Endometrium (tissue), 2 donors: ENCODE data around the gene ZRANB1.

Experiments
- FAIRE-seq: peaks from 2 replicates; lab custom pipeline; 2012; peaks lifted over from hg19 to GRCh38; lab: Jason Lieb, UNC
- donor health status: control.
- donor health status: control.

ZRANB1 gene

DNA sequence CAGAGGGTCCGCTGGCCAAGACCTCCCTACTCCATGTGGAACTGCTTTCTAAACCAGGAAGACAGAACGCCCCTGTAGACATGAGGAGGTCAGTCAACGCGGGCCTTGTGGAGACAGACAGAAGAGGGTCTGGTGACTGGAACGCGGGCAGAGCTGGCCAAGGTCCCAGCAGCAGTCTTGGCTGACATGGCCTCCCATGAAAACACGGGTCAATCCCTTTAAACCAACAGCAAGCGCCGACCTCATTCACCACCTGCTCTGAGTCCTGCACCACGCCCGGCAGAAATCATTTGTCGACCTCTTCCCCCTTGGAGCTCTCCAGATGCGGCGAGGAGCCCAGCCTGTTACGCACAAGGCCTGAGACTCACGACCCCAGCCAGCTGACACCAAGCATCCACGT, 78.5 kb downstream of the ZRANB1 start:
- no peak for FAIRE-seq

DNA sequence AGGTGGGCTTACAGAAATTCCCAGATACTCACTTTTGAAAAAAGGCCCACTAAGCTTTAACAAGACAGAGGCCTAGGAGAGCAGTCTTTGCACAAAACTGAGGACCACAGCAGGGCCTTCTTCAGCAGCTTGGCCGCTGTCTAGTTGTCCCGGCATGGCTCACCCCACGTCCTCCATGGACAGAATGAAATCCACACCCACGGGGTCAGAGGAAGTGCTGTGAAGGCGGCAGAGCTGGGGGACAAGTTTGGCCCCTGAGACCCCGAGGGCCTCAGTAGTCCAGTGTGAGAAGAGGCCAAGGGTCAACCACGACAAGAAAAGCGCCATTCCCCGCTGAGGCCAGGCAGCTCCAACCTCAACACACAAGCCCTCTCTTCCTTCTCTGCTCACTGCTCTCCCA, 78.9 kb downstream of the ZRANB1 start:
- no peak for FAIRE-seq

DNA sequence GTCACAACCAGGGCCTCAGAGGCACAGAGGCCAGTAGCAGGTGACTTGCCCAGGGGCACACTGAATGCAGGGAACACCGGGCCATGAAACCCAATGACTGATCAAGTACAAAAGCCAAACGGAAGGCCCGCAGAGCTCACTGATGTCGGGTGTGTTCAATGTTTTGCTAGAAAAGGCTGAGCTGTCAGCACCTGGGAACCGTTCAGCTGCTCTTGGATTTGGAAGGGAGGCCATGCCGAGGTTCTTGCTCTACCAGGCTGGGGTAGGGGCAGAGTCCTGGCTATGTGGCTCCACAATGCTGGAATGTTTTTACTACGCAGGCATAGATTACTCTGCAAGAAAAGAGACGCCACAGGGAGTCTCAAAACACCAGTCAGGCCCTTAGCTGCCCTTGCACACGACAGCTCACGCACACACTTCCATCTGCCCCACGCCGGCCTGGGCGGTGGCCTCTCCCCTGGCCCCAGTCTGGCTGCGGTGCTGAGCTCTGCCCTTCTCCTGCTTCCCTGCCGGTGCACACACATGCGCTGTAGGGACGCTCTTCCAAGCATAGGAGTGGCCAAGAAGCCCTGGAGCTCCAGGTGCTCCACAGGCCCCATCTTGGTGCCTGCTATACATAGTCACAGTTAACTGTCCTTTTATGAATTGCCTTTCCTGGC, 79.9 kb downstream of the ZRANB1 start:
- FAIRE-seq = no peak

DNA sequence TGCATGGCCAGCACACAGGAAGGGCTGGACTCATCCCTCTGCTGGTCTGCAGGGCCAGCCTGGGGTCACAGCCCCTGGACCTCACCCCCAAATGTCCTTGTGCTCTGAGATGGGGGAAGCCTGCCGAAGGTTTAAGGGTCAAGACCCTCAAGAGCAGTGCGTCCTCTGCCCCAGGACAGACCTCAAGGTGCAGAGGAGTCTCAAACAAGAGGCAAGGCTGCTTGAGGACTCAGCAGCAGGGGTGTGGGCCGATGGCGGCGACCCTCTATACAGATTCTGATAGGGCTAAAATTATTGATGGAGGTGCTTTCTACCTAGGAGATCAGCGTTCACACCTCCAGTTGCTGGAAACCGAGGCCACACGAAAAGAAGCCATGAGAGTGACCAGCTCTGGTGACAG, 80.7 kb downstream of the ZRANB1 start:
- no peak for FAIRE-seq

DNA sequence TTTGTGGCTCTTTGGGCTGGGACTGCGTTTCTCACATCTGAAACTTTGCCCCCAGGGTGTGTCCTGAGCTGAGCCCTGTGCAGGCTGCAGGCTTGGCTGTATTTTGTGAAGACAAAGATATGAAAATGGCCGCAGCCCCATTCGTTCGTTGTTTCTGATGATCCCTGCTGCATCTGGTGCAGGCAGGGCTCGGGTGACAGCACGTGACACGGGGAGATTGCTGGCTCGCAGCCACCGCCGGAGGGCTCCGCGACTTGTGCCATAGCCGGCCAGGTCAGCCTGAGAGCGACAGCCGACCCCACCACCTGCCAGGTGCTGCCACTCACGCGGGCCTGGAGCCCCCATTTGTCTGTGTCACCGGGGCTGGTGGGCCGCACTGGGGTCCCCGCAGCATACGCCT, 81.3 kb downstream of the ZRANB1 start:
- no peak for FAIRE-seq

DNA sequence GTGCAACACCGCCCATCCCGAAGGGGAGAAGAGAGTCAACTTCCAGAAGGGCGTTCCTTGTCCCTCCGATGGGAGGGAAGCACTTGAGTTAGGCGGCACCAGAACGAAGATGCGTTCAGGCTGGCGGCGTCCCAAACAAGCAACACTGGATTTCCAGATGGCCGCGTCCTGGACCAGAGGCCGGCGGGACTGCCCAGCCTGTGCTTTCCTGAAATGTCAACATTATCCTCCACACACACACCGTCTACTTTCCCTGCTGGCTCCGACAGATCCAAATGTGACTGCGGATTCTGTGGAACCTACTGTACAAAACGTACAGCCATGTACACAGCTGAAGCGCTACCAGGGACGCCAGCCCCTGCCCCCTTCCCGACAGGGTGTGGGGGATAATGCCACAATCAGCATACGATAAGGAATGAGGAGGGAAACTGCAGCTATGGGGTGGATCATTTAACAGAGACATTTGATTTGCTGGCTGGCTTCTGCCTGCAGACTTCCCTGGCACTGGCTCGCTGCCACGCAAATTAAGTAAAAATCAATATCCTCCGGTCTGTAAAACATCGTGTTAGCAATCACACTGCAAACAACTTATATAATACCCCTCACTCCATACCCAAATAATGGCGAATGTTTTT, 82.1 kb downstream of the ZRANB1 start:
- FAIRE-seq = peak; percentile 62

DNA sequence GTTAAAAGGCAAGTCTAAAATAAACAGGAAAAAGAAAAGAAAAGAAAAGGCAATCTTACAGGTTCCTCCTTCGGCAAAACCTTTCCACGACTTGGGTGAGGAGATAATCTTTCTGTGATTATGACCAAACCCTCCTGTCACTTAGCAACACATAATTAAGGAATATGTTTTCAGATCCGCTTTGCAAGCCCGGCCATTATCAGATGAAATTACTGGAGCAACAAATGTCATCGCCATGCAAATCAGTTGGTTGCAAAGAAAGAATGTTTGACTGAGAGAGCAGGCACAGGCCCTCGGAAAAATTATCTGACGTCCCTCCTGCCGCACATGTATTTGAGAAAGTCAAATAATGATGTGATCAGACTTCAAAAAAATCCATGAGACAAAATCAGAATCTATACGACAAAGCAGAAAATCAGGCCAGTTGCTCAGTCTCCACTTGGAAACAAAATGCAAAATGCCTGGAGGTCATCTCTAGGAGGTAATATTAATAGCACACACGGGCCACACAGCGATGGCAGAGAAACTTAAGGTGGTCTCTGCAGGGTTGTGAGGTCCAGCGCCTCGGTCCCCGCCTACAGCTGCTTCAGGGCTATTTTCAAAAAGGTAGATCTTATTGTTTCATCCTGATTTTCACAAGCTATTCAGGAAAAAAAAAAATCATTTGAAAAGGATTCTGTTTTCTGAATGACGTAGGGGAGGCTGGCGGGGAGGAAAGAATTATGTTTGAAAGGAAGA, 82.7 kb downstream of the ZRANB1 start:
- FAIRE-seq = no peak

DNA sequence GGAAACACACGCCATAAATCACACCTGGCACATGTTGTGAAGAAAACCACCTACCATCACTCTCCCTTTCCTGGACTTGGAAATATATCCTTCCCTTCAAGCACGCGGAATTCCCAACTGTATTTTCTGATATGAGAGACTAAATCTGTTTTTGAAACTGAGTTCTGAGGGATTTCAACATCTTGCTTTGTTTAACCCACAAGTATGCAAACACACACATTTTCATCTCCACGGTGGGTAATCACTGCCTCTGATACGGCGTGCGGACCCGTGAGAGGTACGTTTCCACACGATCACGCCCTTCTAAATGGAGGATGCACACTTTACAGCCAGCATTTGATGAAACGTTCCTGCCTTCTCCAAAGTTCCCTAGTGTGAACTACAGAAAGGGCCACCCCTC, 83.4 kb downstream of the ZRANB1 start:
- no peak for FAIRE-seq

DNA sequence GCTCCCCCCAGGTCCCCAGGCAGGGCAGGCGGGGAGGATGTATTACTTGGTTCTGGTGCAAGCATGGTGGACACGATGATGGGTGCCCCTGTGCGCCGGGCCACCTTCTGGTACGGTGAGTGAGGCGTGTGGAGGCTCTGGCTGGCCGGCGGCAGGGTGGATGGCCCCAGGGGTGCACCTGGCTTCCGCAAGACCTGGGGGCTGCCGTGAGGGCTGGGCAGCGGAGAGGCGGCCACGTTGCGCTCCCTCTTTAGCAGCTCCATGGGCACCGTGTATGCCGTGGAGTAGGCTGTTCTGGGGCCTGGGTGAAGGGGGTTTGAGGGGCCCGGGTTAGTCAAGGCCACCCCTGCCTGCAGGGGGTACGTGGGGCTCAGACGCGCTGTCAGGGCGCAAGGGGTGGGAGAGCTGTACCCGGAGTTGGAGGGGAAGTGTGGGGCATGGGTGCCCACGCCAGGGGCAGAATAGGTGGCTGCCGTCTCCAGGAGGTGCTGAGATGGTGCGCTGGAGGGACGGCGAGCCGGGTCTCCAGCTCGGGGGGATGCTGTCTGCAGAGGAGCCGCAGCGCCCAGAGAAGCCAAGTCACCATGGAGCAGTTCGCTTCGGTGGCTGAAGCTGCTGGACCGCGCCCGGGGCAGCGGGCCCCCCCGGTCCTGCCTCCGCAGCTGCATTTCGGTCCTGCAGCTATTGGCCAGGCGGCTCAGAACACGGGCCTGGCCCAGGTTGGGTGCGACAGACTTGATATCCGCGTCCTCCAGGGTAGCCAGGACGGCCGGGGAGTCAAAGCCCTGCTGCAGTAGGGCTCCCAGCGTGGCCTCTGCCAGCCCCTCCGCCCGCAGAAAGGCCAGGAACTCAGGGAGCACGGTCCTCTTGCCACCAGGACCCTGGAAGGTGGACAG, 84.4 kb downstream of the ZRANB1 start:
- no peak for FAIRE-seq

DNA sequence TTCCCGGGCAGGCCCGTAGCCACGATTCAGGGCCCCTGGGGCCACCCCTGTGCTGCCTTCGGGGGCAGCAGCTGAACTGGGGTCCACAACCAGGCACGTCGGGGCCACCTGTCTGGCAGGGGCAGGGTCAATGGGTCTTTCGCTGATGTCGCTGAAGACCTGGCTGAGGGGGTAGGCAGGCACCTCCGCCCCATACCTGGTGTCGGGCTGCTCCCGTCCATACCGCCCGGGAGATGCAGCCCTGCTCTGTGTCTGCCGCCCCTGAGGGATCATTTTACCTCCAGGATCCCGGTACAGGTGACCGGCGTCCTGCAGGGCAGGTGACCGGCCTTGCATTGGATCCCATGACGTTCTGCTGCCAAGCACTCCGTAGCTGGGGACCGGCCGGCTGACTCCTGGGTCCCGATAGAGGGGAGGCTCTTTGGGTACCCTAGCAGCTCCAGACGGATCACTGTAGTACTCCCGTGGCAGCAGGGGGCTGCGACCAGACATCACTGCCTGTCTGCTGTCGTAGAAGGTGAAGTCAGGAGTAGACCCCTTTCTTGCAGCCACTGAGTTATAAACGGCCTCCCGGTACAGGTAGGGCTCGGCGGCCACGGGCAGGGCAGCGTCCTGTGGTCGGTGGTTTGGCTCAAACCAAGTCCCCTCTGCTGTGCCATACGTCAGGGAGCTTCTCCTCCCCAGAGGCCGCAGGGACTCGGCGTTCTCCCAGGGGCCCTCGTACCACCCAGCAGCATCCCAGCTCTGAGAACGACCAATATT, 85.2 kb downstream of the ZRANB1 start:
- no peak for FAIRE-seq

DNA sequence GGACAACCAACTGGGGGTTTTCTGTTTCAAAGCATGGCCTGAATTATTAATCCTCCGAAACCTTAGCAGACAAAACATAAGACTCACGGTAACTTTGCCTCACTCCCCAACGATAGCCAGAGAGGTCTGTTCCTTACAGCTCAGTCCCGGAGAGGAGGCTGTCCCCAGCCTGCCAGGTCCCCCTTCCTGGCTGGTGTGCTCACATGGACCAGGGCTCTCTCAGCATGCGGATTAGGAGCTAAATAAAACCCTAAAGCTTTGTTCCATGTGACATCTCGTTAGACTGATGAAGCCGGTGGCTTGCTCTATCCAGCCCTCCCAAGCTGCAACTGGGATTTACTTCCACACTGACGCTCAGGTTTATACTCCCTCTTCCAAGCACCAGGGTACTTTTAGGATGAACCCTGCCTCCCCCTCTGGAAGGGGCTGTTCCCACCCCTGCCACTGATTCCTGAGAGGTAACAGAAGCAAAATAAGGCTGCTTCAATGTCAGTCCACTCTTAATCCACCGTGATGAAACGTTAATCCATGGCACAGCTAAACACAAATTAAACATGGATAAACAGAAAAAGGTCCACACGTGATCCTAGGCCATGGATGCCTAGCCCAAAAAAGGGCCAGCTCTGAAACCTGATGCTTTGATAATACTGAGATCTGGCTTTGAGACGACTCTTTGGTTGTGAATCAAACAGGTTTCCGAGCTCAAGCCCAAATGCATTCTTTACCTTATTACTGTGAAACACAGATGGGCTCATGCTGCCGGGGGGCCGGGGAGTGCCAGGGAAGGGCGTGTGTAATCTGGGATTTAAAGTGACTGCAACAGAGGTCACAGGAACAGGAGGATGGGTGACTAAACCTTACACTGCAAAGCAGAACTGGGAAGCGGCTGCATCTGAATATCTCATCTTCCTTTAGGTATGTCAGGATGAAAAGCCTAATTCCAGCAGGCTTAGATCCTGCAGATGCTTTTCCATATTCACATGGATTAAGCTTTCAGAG, 86.2 kb downstream of the ZRANB1 start:
- no peak for FAIRE-seq

DNA sequence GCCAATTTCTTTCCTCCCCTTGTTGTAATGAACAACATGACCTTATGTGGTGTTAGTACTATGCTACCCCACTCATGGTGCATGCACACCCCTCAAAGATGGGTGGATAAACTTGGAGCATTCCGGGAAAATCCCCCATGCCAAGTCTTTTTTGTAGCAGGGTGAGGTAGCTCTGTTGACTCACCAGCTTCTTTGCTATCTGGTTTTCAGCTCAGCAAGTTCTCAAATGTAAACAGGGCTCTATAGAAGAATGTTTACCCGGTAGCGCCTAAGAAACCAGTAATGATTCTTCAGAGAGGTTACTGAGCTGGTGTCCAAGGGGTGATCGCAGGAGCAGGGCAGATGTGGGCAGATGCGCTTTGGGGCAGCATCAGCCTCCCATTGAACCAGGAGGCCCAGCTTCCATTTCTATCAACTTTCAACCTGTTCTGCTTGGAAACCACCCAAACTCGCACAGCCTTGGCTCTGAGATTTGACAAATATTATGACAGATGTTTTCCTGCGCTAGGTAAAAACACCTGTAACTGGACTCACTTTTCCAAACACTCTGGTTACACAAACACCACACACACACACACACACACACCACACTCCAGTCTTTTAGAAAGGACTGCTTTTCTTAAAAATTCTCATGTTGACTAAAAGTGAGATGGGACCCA, 87.8 kb downstream of the ZRANB1 start:
- FAIRE-seq = no peak

DNA sequence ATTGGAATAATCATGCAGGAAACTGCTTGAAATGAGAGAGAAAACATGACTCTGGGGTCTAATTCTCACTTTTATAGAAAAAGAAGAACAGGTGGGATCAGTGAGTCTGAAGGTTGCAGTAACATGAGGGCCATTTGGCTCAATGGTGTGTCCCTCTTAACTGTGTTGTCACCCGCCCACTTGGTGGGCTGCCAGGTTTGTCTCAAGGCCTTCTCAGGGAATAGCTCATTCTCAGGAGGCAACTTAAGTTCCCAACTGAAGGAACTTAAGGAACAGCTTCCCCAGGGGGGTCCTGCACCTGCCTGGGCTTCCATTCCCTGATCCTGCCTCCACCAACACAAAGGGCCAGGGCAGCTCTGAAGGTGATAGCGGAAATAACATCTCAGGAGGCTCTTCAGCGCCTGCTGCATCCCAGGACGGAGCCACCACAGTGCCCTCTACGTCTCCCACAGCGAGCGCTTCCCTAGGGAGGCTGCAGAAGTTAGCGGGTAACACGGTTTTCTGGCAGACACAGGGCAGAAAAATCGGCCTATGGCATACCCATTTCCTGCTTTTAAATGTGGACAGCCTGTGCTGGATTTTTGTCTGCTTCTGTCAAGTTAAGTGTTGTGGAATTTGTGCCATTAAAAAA, 88.8 kb downstream of the ZRANB1 start:
- no peak for FAIRE-seq

DNA sequence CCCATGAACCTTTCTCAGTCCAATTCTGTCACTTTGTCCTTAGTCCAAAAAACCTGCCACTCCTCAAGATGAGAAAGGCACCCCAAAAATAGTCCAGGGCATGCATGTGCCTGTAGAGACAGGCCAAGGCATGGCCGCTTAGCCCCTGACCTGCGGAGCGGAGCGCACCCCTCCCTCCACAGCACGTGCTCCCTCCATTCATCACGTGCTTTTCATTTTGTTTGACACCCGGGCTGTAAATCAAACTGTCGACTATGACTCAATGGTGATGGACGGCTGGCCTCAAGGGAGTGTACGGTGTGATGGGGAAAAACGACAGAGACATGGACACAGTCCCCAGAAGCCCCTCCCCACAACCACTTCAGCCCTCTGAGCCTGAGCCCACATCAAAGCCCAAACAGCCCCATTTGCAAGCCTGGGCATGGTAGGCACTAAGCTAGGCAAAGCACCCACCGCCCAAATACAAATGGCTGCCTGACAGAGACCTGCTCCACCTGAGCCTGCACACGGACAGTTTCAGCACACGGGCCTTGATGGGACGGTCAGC, 90.6 kb downstream of the ZRANB1 start:
- no peak for FAIRE-seq

DNA sequence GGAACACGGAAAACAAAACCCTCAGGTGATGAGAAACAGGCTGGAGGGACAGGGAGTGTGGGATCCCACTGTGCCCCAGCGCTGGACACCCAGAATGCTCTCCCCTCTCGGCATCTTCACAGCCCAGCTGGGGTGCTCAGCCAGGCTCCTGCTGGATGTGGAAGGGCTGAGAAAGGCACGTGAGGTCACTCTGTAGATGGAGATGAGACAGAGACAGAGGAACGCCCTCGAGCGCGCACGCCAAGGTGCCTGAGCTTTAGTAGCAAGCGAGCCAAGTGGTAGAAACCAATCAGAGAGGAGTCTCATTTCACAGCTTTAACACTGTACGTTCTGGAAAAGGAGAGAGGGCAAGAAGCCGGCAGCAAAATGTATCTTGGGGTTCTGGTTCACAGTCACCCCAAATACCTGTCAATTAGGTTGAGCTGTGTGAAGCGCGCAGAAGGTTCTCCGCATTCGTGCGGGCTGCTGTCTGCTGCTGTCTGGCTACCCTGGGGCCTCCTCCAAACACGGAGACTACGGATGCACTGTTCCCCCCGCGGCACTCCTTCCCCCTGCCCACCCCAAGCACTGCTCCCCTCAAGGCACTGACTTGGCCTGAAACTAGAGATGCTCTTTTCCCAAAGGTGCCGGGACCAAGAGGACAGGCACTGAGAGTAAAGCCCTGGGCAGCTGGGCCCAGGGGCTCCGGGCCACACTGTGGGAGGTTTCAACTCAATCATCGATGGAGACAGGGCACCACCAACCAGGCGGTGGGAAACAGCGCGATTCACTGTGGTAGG, 91.4 kb downstream of the ZRANB1 start:
- FAIRE-seq = no peak

DNA sequence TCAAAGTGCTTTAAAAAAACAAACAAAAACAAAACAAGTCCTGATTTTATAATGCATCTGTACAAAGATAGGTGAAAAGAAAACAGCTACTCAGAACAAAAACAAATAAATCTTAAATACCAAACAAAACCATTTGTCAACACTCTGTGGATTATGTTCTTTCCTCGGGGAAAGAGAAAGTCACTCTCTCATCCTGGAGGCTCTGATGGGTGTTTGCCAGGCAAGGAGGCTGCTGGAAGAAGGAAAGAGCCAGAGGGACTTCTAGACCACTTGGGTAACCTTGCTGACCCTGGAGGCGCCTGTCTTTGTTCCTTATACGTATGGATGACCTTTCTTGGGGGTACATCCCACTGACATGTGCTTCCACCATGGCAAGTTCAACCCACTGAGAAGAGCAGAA, 92.8 kb downstream of the ZRANB1 start:
- no peak for FAIRE-seq

DNA sequence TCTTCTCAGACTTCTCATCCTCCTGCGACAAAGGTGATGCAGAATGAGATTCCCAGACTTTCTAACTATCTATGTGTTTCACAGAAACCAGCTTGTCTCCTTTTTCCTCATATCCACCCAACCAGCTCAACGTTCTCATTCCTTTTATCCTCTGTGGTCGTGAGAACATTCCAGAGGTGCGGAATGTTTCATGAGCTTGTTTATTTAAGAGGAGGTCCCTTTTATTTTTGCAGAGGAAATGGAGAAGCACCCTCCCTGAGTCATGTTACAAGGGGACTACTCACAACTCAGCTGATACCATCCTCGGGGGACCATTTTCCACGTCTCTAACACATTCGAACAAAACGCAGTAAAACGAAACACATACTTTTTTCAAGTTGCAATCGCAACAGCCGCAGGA, 93.2 kb downstream of the ZRANB1 start:
- FAIRE-seq = no peak

DNA sequence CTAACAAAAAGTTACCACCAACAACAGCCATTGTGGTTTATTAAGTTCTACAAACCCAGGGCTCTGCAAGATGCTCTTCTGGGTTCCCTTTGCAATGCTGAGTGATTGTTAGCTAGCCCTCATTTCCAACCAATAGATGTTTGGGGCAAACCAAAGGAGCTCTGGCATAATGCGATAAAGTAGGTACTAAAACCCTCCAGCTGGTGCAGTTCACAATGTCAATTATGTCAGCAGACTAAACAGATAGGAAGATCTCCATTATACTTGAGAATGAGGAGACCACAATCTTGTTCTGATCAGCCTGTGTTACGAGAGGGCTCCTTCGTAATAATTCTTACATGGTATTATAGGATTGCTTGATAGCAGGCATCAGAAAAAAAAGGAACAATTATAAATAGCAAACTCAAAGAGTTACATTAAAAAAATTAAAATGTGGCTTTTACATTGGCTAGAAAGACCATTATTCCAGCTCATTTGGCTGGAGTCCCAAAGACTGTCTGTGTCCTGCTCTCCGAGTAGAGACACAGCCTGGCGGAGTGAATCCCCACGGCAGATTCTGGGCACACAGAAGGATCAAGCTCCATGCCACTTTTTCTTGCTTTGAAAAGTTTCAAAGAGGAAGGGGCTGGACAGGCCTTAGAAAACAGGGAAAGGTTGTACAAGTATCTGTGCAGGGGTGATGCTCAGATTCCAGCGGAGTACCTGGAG, 93.8 kb downstream of the ZRANB1 start:
- FAIRE-seq = no peak
